ENCODE measurements around the gene TSHZ2.
"Not testable (repeated sequence)": the region's sequence is repeated elsewhere in the genome, so short reads cannot be mapped to it uniquely, and the experiment has no call there.

Gene TSHZ2

GRCh38 chr20:53087037-53087777, 115.0 kb downstream of the TSHZ2 start:
- peak; percentile 27 for FAIRE-seq

GRCh38 chr20:53088786-53089185, 116.6 kb downstream of the TSHZ2 start:
- no peak for FAIRE-seq

DNA sequence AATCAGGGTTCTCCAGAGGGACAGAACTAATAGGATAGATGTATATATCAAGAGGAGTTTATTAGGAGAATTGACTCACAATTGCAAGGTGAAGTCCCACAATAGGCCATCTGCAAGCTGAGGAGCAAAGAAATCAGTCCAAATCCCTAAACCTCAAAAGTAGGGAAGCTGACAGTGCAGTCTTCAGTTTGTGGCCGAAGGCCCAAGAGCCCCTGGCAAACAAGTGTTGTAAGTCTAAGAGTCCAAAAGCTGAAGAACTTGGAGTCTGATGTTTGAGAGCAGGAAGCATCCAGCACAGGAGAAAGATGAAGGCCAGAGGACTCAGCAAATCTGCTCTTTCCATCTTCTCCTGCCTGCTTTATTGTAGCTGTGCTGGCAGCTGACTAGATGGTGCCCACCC, 117.7 kb downstream of the TSHZ2 start:
- not testable (repeated sequence) for FAIRE-seq

GRCh38 chr20:53091789-53092188, 119.6 kb downstream of the TSHZ2 start:
- no peak for FAIRE-seq

DNA sequence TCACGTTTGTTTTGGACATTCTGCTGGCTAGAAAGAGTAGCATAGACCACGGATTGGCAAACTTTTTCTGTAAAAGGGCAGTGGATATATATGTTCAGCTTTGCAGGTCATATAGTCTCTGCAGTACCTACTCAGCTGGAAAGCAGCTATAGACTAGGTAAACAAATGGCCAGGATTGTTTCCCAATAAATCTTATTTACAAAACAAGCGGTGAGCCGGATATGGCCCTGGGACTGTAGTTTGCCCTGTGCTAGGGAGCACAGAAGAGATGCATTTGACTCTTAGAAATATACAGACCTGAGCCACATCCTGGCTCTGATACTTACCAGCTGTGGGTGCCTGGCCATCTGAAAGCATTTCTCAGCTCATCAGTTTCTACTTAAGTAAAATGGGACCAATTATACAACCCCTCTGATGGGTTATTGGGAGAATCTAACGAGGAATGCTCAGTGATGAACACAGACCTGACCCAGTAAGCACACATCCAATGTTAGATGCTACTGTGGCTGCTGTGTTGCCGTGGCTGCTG, 120.7 kb downstream of the TSHZ2 start:
- FAIRE-seq: no peak

GRCh38 chr20:53097371-53097770, 125.2 kb downstream of the TSHZ2 start:
- FAIRE-seq: no peak

DNA sequence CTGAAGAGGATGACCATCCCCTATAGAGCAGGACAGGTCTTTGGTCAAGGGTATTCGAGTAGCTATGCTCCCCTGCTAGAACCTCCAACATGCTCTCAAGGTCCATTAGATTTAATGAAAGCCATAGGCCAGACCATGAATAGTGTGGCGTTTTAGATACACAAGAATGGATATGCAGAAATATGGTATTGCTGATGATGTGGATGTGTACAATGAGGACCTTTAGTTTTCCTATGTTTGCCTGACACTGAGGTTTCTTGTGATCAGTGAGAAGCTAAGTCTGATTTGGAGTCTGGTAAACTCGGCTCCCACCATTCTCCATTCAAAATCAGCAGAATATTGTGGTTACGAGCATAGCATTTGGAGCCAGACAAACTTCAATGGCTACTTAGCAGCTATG, 125.6 kb downstream of the TSHZ2 start:
- no peak for FAIRE-seq

DNA sequence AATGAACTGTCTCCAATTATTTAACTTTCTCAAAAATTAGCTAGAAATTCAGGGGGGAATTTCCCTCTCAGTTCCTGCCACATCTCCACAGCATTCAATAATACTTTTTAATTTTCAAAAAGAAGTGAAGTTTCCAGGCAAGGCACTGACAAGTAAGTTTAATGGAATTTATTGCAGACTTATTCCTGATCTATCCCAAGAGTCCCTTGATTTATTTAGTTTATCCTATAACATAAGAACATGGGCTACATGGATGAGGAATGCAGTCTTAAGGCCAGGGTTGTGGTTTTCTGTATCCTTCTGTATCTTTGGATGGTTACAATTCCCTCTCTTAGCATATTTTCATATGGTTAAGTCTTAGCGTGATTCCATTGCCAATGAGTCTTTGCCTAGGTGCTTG, 126.5 kb downstream of the TSHZ2 start:
- no peak for FAIRE-seq

DNA sequence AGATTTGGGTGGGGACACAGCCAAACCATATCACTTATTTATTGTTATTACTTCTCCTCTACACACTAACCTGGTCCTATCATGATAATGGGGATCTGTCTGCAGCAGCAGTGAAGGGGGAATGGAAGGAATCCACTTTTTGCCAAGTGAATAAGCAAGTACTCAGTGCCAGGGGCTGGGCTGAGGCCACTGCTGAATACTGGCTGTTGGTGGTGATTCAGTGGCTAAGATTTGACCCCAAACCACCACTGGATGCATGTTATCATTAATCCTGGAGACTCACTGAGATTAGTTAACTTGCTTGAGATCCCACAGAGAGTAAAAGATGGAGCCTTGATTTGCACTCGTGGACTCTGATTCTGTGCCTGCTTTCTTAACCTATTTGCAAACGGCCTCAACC, 127.7 kb downstream of the TSHZ2 start:
- no peak for FAIRE-seq

- FAIRE-seq: no peak
These were observed 128.3 kb downstream of the TSHZ2 start for GRCh38 chr20:53100476-53100911.

DNA sequence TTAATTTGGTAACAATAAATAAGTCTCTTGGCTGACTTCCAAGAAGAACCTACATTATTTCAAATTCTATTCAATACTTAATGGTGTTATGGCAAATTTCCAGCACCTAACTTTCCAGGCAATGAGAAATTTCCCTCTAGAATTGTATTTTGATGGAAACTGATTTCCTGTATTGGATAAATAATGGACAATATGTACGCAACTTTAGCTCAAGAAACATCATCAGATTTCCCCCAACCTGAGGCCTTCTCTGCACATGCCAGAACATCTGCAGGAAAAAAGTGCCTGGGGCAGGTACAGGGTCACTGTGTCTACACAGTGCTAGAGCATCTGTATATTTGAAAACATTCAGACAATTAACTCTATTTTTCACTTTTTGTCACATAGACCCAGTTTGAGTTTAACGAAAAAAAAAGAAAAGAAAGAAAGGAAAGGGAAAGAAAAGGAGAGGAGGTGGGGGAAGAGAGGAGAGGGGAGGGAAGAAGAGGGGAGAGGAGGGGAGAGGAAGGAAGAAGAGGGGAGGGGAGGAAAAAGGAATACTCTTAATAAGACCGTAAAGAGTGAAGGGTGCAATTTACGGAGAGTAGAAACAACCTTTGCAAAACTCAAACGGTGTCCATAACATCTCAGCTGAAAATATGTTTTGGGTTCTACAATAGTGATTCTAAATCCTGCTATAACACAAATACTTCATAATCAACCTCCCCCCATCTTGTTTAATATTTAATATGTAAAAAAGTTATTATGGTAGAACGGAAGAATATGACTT, 130.0 kb downstream of the TSHZ2 start:
- no peak for FAIRE-seq

DNA sequence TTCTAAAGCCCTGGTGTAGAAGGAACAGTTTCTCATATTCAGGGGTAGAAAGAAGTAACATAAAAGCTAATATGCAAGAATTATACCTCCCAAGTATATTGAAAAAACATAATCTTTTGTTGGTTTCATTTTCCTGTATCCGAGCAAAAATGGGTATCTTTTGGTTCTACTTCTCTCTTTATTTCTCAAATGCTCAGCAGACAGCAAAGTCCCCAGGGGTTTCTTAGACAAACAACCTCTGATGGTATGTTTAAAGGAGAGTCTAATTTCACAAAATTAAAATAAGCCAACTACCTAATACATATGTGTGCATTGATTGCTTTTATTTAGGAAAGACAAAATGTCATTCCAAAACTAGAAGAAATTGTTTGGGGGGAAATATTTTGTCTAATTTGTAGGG, 131.0 kb downstream of the TSHZ2 start:
- FAIRE-seq: no peak

- no peak for FAIRE-seq
These were observed 132.7 kb downstream of the TSHZ2 start for GRCh38 chr20:53104884-53105283.

GRCh38 chr20:53116733-53117132, 144.6 kb downstream of the TSHZ2 start:
- no peak for FAIRE-seq

DNA sequence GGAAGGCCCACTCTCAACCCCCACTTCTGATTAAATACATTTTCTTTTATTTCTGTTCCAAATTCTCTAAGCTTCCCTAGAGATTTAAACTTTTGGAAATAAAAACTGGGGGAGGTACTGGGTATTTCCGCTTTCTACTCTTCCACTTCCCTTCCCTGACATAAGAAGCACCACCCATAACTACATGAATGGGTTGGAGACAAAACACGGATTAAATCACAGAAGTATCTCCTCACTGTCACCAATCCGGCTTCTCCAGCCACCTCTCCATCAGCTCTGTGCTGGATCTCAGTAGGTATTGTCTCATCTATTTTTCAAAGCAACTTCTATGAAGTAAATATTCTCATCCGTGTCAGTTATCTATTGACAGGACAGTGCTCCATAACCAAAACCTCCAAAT, 150.7 kb downstream of the TSHZ2 start:
- FAIRE-seq: no peak

DNA sequence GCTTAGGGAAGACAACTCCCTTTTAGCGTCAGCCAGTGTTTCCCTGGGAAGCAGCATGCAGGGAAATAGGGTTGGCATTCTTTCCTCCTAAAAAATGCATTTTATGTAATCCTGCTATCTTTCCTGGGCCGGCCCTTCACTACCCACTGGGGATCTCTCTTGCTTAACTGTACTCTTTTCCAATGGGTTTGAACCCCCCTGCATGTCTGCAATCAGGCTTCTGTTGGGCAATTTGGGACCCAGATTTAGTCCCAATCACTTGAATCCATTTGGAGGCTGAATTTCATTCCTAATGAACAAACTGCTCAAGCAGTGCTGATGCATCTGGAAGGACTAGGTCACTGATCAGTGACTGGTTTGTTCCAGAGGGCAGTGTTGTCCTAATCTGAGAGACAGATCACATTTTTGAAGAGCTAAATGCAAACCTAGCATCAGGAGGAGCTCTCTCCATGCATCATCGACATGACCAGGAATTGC, 152.0 kb downstream of the TSHZ2 start:
- FAIRE-seq: no peak

DNA sequence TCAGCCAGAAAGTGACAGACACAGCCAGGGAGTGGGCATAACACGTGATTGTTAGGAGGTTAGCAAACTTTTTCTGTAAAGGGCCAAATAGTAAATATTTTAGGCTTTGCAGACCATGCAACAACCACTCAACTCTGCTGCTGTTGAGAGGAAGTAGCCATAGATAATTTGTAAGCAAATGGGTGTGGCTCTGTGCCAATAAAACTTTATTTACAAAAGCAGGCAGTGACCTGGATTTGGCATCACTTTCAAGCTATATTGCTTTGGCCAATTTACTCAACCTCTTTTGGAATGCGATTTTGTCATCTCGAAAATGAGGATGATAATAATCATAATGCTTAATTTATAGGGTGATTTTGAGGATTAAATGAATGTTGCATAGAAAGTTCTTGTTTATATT, 152.6 kb downstream of the TSHZ2 start:
- FAIRE-seq: no peak

- FAIRE-seq: no peak
These were observed 154.0 kb downstream of the TSHZ2 start for GRCh38 chr20:53126185-53126584.

DNA sequence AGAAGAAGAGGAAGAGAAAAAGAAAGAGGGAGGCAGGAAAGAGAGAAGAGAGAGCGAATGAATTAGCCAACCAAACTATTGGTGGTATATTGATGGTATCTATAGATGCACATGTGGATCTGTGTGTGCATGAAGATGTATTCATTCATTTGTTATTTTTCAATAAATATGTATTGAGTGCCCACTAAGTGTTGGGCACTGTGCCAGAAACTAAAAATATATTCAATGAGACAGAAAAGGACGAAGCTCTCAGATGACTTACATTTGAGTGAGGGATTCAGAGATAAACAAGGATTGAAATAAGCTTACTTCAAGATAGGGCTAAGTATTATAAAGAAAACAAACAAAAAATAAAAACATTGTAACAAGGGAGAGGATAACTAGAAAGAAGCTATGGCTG, 154.9 kb downstream of the TSHZ2 start:
- no peak for FAIRE-seq

GRCh38 chr20:53128004-53128403, 155.8 kb downstream of the TSHZ2 start:
- no peak for FAIRE-seq

DNA sequence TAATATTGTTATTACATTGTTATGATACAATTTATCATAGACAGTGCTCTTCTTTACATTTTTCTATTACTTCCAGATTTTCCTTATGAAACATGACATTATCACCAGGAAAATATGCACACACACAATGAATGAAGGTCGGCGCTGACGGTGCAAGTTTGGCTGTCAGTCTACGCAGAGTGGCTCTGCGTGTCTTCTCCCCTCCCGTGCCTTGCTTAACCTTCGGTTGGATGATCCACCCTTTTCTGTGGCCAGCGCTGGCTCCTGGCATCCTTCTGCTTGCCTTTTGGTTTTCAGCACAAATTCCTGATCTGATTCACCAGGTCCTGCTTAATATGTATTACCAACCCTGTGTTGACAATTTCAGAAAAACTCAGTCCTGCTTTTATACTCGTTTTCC, 157.4 kb downstream of the TSHZ2 start:
- no peak for FAIRE-seq

GRCh38 chr20:53130795-53131194, 158.6 kb downstream of the TSHZ2 start:
- no peak for FAIRE-seq

- no peak for FAIRE-seq
These were observed 161.0 kb downstream of the TSHZ2 start for GRCh38 chr20:53133125-53133524.

DNA sequence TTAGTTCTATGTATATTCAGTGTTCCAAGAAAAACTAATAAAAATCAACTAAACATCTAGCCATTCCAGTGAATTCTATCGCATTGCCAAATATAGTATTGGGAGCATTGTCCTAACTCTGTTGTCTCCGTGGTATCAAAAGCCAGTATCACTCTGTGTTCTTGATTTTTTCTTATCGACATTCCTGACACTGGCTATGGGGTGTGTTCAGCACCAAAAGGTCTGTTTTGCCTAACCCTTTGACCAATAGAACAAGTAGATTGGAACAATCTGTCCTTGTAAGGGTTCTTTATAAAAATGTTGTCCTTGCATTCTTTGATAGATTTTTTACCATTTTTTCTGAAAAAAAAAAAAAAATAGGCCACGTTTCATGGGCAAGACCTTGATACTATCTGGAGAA, 161.5 kb downstream of the TSHZ2 start:
- FAIRE-seq: no peak

All from islet of Langerhans (tissue), 1 donor.